ENCODE measurements around the gene CERS6.

GRCh38 chr2:168740360-168740759, 284.3 kb downstream of the CERS6 start:
- TF ChIP-seq CTCF (IDR thresholded peaks at IDR 0.05) (no peak), POLR2A (IDR thresholded peaks at IDR 0.05) (no peak)

Data from thyroid gland (tissue), 4 donors.